Lung (tissue), 12 donors: ENCODE data around the gene POLR3H. TPM values are rescaled to one million over a fixed set of nuclear protein-coding genes. Genes with fewer than 3 reads are reported as not detected.

Experiments used
- ATAC-seq: fragments of 200-7000 bp; cut with Tn5 transposase; one replicate; pipeline ENCODE4 v1.9.1; 2020; ENCODE audit warnings: moderate number of reproducible peaks; ENCODE audit not compliant: insufficient read depth, low FRiP score
- DNase-seq, 3 donors: peaks; one replicate each; pipeline ENCODE4 v3.0.0-alpha.2; 2013 to 2017
- H3K27ac ChIP-seq, 2 donors: one replicate each; pipeline ENCODE4 v1.5.1; 2013; ENCODE audit warnings: mild to moderate bottlenecking in 2 of 2, moderate library complexity in 2 of 2, control low read depth in 1 of 2, inconsistent platforms in 1 of 2, low read depth in 1 of 2, low read length in 1 of 2
- H3K27me3 ChIP-seq, 3 donors: one replicate each; pipeline ENCODE4 v1.5.1; 2013; ENCODE audit warnings: low read length in 2 of 3; ENCODE audit not compliant: control insufficient read depth in 3 of 3, insufficient read depth in 3 of 3
- H3K36me3 ChIP-seq, 4 donors: one replicate each; pipeline ENCODE4 v1.5.1; 2013; ENCODE audit warnings: low read length in 4 of 4, mild to moderate bottlenecking in 1 of 4, moderate library complexity in 1 of 4; ENCODE audit not compliant: control insufficient read depth in 4 of 4, insufficient read depth in 4 of 4
- H3K4me1 ChIP-seq, 5 donors: one replicate each; pipeline ENCODE4 v1.5.1; 2013; ENCODE audit warnings: low read length in 5 of 5, mild to moderate bottlenecking in 2 of 5, moderate library complexity in 1 of 5; ENCODE audit not compliant: control insufficient read depth in 5 of 5, insufficient read depth in 5 of 5
- H3K4me3 ChIP-seq: one replicate; pipeline ENCODE4 v1.5.1; 2013; ENCODE audit warnings: mild to moderate bottlenecking, control low read depth, moderate library complexity
- H3K9ac ChIP-seq, 2 donors: one replicate each; pipeline ENCODE4 v1.5.1; 2013; ENCODE audit warnings: low read length in 2 of 2, control low read depth in 1 of 2; ENCODE audit not compliant: insufficient read depth in 1 of 2
- H3K9me3 ChIP-seq, 4 donors: one replicate each; pipeline ENCODE4 v1.5.1; 2013; ENCODE audit warnings: low read length in 3 of 4, mild to moderate bottlenecking in 1 of 4, moderate library complexity in 1 of 4; ENCODE audit not compliant: control insufficient read depth in 4 of 4, insufficient read depth in 3 of 4
- CTCF ChIP-seq: IDR thresholded peaks from 2 replicates; pipeline ENCODE4 v1.5.1; 2012; ENCODE audit warnings: mild to moderate bottlenecking; ENCODE audit errors: control extremely low read depth, extremely low read depth
- WGBS, 2 donors: extraction: QIAGEN DNeasy Blood & Tissue Kit; methylation state at CpG; one replicate each; pipeline ENCODE4 v1.1.7; 2013; 5-methylcytosine and 5-hydroxymethylcytosine counted together
- polyA plus RNA-seq, 2 donors: library from polyadenylated mRNA; stranded (reverse); fragments of 200-250 nt; gene quantifications; one replicate each; pipeline ENCODE4 v1.2.1, GENCODE V29; 2013
- total RNA-seq, 2 donors: library from RNA; depleted of rRNA in 1 of 2; stranded (reverse); fragments of >200 nt in 1 of 2; gene quantifications; one replicate each; pipeline ENCODE4 v1.2.1, GENCODE V29; 2014 to 2021
- donor health status: control.
- donor health status: control.
- donor health status: Bipolar disorder and iron deficiency.
- donor health status: healthy.
- donor health status: DM: yes; HTN: yes; CAD: no.

POLR3H gene
- total and polyA plus RNA-seq, 4 donors, result 12.1 to 65.9 (median 39.8) TPM

DNA sequence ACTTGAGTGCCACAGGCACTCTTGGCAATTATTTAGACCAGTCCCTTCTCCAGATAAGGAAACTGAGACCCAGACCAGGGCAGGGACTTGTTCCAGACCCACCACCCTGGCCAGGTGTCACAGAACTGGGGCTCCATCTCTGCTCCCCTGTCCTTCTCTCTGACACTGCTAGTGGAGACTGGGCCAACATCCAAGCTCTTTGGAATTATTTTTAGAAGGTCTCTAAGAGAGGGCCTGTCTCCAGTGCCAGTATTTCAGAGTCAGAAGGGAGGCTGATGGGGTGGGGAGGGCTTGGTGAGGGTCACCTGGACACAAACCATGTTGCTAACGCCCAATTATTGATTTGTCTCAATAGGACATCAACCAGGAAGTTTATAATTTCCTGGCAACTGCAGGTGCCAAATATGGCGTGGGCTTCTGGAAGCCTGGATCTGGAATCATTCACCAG lies 32.7 kb downstream of the POLR3H start:
- peaks cover 6 to 73% (median 18%) of the 10 kb centered on the region in 4 donors for H3K36me3 ChIP-seq
- 75 to 85% methylated on average over 2 of the region's 2 CpGs for WGBS, 2 donors
- ATAC-seq (no peak), DNase-seq (no peak)
- no peak overlapping the region for H3K4me3 ChIP-seq
- H3K9ac ChIP-seq, result no peak overlapping the region
- TF ChIP-seq CTCF, result no peak
- no peaks in the 10 kb centered on the region for H3K27me3 ChIP-seq
- H3K4me1 ChIP-seq, result no peaks in the 10 kb centered on the region
- no peaks in the 10 kb centered on the region for H3K9me3 ChIP-seq
- H3K27ac ChIP-seq, result no peak overlapping the region

GRCh38 chr22:41508770-41509170 lies 35.5 kb downstream of the POLR3H start:
- no peak overlapping the region for H3K9ac ChIP-seq
- no peaks in the 10 kb centered on the region for H3K27me3 ChIP-seq
- DNase-seq, result no peak
- H3K4me1 ChIP-seq, result no peaks in the 10 kb centered on the region
- TF ChIP-seq CTCF, result no peak
- H3K36me3 ChIP-seq, result peaks cover 7 to 50% (median 19%) of the 10 kb centered on the region in 4 donors
- H3K9me3 ChIP-seq, result no peaks in the 10 kb centered on the region
- WGBS, 2 donors, result 85 to 88% methylated on average over 12 of the region's 12 CpGs
- no peak for ATAC-seq
- H3K27ac ChIP-seq, result peak overlapping the region in 1 of 2 donors; percentile 35
- H3K4me3 ChIP-seq, result no peak overlapping the region

GRCh38 chr22:41507330-41508063 lies 36.8 kb downstream of the POLR3H start:
- 93 to 94% methylated on average over 23 of the region's 23 CpGs for WGBS, 2 donors
- H3K9me3 ChIP-seq, result no peaks in the 10 kb centered on the region
- no peaks in the 10 kb centered on the region for H3K4me1 ChIP-seq
- DNase-seq, result no peak
- H3K36me3 ChIP-seq, result peaks cover 9 to 38% (median 19%) of the 10 kb centered on the region in 4 donors
- no peak overlapping the region for H3K4me3 ChIP-seq
- ATAC-seq, result no peak
- no peaks in the 10 kb centered on the region for H3K27me3 ChIP-seq
- no peak for TF ChIP-seq CTCF
- H3K27ac ChIP-seq, result no peak overlapping the region
- H3K9ac ChIP-seq, result no peak overlapping the region
